Measurements from ENCODE around the gene THSD4.

Gene THSD4

DNA sequence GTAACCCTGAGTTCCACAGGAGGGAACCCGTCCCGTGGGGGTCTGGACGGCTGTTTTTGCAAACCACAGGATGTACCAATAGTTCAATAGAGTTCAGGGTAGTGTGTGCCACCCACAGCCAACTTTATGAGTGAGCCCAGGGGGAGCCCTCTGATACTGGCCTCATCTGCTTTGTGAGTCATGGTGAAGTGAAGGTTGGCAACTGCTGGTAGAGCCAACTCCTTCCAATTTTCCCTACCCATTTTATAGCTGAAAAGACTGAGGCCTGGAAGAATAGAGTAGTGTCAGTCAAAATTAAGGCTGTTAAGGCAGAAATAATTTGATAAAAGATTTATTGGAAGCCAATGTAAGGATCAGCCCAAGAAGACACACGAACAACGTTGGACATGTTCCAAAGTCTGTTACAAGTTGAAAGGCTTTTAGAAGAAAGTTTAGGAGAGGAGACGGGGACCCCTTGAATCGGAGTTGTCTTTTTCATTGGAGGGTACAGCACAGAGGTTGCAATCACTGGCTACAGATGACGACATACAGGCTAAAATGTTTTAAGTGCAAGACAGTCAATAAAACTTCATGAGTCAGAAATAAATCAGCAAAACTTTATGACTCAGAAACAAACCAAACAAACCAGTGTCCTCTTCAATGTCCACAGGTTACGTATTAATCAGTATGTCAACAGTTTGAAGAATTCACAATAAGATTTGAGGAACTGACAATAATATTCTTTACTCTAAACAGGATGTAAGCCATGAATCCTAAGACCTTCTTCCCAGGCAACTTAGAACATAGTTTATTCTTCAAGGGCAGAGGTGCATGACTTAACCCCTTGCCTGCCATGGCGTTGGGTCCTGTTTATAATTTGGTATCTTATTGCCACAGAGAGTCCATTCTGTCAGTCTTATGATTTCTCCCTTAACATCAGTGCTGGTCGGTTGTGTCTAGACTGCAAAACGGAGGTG lies 632.1 kb downstream of the THSD4 start:
- no peak for DNase-seq

DNA sequence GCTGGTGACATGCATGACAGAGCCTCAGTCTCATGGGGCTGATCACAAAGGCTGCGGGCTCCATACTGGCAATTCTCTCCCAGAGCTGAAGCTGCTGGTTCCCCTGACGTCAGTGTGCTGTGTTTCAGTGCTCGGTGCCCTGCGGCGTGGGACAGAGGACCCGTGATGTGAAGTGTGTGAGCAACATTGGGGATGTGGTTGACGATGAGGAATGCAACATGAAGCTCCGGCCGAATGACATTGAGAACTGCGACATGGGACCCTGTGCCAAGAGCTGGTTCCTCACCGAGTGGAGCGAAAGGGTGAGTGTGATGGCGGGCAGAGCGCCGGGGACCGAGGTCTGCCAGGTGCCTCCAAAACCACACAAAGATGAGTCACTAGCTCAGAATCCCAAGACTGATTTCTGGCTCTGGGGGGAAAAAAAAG lies 633.0 kb downstream of the THSD4 start:
- no peak for DNase-seq

DNA sequence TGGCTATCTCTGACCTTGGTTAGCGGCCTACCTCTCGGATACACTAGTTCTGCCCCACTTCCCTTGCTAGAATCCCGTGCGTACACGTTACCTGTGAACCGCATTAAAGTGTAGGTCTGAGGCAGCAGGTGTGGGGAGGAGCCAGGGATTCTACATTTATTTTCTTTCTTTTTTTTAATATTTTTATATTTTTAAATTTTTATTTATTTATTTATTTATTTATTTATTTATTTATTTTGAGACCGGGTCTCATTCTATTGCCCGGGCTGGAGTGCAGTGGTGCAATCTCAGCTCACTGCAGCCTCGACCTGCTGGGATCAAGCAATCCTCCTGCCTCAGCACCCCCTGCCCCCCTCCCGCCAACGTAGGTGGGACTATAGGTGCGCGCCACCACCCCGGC lies 634.2 kb downstream of the THSD4 start:
- DNase-seq = no peak

DNA sequence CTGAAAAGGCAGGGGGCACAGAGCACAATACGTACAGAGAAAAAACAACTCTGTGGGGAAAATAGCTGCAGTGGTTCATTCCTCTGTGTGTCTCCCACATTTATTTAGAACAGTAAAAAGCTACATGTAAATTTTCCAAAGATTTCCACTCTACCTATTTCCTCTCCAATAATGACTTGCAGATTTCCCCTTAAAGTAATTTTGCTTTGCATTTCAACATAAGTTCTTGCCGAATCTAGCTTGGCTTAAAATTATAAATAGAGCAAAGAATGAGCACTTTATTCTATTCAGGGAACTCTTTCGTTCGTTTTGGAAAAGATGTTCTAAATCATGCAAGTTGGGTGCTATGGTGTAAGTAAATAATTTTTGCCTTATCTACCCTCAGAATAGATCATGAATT lies 636.9 kb downstream of the THSD4 start:
- no peak for DNase-seq

DNA sequence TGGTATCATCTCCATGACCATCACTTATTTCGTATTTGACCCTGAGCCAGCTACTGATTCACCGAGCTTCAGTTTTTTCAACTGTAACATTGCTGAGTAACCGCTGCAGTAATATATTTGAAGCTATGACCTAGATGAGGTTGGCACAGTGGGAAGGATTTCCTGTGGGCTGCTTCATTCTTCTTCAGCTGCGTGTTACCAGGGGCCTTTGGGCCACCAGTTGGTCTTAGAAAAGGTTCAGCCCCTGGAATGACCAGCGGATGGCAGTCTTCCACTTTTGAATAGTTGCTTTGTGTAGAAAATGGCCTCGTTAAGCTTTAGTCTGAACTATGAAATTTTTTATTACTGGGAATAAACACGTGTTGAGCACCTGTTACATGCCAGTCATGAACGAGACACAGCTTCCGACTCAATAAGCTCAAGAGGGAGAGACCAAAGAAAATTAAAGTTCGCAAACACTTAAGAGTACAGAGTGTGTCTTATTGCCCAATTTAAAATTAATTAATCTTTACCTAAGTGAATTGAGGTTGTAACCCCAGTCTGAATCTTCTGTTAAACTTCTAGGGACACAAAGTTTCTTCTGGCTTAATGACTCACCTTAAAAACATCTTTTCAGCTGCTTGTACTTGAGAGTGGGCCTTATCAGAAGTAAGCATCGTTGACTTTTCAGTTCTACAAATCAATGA lies 637.5 kb downstream of the THSD4 start:
- DNase-seq = peak; percentile 14 to 49

DNA sequence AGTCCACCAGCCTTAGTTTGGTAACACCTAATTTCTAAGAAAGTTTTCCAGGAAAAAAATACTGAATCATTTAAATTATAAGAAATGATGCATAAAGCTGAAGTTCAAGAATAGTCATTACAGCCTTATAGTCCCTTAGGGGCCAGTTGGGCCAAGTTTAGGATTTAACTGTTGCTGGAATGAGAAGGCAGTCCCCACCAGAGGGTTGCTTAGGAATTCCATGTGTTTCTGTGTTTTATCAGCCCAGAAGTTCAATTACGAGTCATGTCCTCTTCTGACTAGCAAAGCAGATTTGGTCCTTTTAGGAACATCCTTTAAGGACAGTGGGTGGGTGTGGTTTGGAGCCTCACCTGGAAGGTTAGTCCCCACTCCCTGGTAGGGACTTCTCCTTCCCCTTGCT lies 638.1 kb downstream of the THSD4 start:
- no peak for DNase-seq

DNA sequence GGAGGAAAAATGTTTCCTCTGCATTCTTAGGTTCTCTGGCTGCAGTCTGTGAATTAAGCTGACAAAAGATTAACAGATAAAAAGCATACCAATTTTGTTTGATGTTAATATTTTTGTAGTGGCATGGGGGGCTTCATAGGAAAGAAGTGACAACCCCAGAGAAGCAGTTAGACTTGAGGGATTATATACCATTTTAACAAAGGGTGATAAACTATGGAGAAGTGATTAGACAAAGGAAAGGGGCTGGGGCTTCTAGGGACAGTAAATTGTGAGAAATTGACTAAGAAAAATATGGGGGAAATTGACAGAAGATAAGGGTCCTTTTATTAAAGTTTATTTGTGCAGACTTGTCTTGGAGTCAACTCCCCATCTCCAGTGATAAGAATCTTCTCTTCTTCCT lies 639.4 kb downstream of the THSD4 start:
- no peak for DNase-seq

DNA sequence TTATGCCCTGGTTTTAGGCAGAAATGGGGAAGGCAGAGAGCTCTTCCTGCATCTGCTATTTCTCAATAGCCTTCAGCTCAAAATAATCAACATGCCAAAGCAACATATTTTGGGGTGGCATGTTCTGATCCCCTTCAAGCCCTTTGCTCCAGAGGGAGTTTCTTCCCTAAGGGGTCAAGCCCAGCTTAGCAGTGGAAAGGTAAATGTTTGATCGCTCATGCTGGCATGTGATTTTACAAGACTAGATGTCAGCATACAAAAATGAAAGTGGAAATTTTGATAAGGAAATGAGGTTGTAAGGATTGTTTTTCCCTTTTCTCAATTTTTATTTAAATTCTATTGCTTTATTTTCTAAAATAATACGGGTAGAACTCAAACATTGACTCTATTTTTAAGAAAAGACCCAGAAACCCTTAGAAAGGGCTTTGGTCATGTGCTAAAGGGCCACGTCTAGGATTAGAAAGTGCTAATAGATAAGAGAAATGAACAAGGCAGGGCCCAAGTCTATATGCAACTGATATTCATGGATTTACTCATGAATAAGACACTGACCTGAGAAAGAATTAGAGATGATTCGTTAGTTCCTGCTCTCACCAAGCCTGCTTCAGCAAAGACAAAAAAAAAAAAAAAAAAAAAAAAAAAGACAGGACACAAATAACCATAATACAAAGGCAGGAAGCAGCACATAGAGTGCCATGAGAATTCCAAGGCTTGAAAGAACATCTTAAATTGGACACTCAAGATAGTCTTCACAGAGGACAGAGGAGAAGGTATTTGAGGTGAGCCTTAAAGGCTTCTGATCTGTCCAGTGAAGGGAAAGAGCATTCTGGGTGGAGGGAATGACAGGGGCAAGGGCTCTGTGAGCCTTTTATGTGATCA lies 640.1 kb downstream of the THSD4 start:
- no peak for DNase-seq

DNA sequence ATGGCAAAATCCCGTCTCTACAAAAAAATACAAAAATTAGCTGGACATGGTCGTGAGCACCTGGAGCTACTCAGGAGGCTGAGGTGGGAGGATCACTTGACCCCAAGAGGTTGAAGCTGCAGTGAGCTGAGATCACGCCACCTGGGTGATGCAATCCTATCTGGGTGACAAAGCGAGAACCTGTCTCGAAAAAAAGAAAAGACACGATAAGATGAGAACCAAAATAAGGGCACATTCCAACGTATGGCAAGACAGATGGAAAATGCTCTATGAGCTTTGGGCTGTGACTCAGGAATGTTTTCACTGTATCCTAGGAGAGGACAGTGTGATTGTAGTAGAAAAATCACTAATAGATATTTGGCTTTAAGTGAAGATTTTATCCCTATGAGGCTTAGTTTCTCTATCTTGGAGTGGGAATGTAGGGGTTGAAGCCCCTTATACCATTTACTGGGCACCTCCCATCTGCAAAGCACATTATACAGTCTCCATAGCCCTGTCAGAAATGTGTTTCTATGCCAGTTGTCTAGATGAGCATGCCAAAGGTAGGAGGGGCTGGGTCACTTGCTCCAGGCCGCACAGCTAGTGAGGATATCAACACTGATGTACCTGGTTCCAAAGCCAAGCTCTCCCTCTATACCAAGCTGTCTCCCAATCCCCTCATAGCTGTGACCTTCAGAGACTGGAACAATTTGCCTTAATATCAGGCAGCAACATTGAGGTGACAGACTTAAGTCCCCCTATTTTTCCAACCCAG lies 641.5 kb downstream of the THSD4 start:
- no peak for DNase-seq

DNA sequence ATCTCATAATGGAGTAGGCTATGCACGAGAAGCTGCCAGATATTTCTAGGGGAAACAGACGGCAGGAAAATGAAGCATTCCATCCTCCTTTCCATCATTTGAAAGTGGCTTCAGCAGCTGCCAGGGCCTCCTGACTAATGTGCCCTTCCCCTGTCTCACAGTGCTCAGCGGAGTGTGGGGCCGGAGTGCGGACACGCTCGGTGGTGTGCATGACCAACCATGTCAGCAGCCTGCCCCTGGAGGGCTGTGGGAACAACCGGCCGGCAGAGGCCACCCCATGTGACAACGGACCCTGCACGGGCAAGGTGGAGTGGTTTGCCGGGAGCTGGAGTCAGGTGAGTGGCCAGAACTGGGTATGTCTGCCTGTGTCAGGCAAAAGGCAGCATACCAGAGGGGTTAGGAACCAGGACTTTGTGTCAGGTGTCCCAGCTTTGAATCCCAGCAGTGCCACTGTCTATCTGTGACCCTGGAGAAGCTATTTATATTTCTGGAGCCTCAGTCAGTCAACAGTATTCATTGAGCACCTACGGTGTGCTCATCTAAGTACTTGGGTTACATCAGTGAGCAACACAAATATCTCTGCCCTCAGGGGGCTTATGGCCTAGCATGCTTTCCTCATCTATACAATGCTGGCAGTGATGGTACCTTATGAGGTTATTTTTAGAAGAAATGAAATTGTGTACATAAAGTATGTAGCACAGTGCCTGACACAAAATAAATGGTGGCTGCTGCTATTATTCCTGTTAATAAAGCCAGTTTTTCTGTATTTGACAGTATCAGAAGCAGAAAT lies 642.7 kb downstream of the THSD4 start:
- DNase-seq = no peak

DNA sequence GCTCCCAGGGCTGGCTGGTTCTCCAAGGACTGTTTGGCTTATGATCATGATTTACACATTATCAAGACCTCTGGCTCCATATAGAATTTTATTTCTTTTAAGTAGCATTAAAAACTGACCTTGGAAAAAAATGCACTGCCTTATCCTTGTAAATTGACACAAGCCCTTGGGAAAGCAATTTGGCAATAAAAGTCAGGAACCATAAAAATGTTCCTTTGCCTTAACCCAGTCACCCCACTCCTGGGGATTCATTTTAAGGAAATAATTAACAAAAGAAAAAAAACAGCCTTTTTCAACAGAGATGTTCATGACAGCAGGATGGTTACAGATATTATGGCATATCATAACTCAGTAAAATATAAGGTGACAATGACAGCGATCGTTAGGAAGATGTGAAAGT lies 643.4 kb downstream of the THSD4 start:
- no peak for DNase-seq

DNA sequence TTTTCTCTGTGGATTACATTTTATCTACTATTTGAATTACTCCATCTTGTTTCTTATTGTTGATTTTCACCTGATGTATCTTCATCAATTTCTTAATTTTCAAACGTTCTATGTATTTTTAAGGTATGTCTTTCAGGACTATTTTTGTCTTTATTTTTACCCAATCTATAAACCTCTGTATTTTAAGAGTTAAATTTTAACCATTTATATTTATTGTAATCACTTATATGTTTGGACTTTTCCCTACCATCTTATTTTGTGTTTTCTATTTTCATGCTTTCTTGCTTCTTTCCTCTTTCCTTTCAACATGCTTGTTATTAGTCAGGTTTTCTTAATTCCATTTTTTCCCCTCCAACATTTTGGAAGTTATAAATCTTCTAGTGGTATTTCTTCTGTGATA lies 645.6 kb downstream of the THSD4 start:
- no peak for DNase-seq

DNA sequence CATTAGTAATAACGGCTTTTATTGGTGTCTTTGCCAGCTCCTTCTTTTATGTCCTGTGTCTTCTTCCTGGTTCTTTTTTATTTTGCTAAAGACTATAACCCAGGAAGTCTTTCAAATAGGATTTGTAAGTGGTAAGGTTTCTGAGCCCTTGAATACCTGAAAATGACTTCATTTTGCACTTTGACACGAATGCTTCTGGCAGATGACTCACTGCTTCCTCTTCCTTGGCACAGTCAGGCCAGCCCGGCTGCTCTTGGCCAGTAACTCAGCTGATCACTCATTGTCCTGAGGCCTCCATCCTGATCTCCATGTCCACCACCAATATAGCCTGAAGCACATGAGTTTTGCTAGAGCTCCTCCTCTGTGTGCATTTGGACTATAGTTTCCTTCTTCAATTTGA lies 646.4 kb downstream of the THSD4 start:
- DNase-seq = no peak

DNA sequence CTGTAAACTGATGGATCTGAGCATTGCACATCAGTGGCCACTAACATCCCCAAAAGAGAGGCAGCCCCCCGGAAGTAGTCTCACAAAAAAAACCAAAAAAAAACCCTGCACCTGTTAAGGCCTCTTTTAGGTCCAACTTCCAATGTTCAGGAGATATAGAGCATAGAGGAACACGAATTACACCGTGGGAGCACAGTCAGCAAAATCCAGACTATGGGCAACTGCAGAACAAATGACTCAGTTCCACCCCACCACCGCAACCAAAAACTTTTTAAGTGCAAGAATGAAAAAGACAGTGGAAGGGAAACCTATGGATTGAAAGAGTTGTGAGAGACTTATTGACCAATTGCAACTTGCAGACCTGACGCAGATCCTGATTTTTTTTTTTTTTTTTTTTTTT lies 652.9 kb downstream of the THSD4 start:
- DNase-seq = no peak

DNA sequence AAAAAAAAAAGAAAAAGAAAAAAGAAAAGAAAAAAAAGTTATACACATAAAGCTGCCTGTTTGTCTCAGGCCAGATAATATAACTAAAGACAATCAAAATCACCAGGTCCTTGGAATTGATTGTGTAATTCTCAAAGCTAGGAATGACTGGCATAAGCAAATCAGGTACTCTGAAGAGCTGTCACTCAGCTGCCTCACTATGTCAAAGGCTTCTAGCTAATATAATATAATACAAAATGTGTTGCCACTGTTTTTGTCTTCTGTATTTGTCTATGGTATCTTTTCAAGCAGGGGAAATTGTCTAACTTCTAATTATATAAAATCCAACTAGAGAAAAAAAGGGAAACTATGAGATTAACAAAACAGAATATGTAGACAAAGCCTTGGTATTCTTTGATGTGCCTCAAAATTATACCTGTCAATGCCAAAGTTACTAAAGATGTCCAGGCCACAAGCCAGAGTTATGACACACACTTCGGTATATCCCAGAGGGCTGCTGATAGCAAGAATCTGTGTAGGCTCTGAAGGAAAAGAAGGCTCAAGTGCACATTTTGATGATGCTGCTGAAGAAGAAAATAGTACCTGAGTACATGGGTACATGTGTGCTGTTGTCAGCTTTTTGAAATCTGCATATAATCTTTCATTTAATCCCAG lies 658.1 kb downstream of the THSD4 start:
- no peak for DNase-seq

DNA sequence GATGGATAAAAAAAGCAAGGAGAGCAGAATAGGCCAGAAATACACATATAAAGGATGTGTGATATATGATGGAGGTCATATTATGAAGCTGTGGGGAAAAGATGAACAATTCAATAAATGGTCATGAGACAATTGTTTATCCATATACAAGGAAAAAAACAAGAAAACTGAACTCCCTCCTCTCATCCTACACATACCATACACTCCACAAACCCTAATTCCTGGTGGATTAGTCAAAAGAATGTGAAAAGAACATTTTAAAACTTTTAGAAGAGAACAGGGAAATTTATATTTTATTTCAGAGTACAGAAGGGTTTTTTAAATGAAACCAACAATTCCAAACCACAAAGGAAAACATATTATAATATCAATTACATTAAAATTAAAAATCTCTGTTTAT lies 660.6 kb downstream of the THSD4 start:
- no peak for DNase-seq

DNA sequence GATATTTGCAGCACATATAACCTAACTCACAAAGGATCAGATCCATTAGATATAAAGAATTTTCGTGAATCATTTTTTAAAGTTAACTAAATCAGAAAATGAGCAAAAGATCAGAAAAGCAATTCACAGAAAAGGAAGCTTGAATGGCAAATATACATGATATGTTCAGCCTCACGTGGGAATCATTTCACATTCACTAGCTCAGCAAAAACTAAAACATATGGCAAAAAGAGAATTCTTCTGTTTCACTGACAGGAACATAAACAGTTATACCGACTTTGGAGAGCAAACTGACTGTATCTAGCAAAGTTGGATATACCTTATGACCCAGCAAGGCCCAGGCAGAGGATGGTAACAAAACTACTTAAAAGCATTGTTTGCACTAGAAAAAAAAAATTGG lies 661.0 kb downstream of the THSD4 start:
- DNase-seq = no peak

DNA sequence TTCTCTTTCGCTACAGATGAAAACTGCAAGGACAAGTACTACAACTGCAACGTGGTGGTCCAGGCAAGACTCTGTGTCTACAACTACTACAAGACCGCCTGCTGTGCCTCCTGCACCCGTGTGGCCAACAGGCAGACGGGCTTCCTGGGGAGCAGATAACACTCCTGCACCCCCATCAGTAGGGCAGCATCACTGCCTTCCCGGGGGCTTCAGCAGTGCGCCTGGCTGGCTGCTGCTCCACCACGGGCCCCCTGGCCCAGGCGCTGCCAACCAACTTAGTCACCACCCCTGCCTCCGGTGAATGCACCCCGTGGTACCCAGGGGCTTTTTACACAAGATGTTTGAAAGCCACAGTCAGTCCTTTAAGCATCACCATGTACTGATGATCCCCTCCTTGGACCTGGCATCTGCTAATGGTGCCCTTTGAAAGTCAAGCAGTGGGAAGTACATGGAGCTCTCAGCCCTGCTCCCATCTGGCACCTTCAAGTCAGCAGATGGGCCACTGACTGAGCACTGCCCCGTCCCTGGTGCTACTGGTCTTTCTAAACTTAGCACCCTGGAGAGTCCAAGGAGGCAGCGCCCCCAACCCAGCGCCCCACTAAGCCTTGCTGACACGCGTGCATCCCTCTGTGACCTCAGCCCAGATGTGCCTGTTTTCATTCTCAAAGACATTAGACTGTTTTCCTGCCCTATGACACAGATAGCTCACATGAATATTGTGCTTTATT lies 662.1 kb downstream of the THSD4 start:
- no peak for DNase-seq

DNA sequence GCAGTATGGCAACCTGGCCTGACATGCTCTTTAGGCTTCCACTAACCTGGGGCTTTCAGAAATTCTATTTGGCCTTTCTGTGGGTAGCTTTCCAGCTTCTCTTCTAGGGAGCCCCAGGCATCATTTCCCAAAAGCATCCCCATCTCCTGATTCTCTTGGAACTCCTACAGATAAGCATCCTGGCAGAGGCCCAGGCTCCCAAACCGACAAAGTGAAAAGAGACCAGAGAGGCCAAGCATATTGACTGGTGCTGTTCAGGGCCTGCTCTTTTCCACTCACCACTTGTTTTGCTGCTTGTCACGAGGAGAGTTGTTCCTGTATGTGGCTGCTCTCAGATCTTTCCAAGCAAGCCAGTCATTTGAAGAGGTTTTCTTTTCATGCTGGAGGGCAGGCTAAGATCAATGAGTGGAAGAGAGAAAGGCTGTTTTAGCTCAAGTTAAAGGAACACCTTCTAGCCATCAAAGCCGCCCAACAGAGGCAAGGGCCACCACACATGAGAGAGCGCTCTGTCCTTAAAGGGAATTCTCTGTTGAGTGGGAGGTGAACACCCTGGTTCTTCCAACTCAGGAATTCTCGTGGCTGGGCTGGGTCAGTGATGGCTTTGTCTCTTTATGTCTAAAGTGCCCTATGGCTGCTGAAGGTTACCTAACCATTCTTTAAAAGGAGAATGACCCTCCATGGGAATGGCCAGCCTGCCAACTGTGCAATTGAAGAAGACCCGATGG lies 664.0 kb downstream of the THSD4 start:
- no peak for DNase-seq

Data from NCI-H2081 (cell line).